ENCODE results near the gene AQP2.
"Not testable (repeated sequence)": the region's sequence is repeated elsewhere in the genome, so short reads cannot be mapped to it uniquely, and the experiment has no call there.

AQP2 gene

GRCh38 chr12:49982246-49983087, 31.9 kb downstream of the AQP2 start:
- DNase-seq (ENCODE audit: low spot score) = no peak
- TF ChIP-seq, protein P1, sequence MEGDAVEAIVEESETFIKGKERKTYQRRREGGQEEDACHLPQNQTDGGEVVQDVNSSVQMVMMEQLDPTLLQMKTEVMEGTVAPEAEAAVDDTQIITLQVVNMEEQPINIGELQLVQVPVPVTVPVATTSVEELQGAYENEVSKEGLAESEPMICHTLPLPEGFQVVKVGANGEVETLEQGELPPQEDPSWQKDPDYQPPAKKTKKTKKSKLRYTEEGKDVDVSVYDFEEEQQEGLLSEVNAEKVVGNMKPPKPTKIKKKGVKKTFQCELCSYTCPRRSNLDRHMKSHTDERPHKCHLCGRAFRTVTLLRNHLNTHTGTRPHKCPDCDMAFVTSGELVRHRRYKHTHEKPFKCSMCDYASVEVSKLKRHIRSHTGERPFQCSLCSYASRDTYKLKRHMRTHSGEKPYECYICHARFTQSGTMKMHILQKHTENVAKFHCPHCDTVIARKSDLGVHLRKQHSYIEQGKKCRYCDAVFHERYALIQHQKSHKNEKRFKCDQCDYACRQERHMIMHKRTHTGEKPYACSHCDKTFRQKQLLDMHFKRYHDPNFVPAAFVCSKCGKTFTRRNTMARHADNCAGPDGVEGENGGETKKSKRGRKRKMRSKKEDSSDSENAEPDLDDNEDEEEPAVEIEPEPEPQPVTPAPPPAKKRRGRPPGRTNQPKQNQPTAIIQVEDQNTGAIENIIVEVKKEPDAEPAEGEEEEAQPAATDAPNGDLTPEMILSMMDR (IDR thresholded peaks at IDR 0.05; ENCODE audit: extremely low read depth, missing control alignments) = no peak

- no peak for DNase-seq (ENCODE audit: low spot score)
- TF ChIP-seq, protein P1 (IDR thresholded peaks at IDR 0.05; ENCODE audit: extremely low read depth, missing control alignments) = no peak
Measured at GRCh38 chr12:49983892-49984291, 33.4 kb downstream of the AQP2 start.

- DNase-seq (ENCODE audit: low spot score) = no peak
- TF ChIP-seq, protein P1 (IDR thresholded peaks at IDR 0.05; ENCODE audit: extremely low read depth, missing control alignments) = no peak
Measured at GRCh38 chr12:49984476-49985359, 34.2 kb downstream of the AQP2 start.

DNA sequence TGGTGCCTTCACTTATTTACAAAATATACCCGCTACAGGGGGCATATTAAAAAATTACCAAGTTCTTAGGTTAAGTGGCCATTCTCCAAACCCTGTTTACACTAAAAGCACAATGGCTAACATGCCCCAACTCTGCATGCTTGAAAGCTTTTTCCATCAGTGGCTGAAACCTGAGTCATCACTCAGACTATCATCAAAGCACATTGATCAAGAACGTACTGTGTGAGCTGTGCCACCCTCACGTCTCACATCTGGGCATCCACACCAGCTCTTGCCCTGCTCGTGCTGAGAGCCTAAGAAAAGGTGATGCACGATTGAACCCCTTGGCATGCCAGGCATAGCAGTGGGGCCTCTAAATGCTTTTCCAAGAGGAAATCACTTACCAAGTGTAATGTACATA, 35.4 kb downstream of the AQP2 start:
- DNase-seq (ENCODE audit: low spot score) = no peak
- TF ChIP-seq, protein P1 (IDR thresholded peaks at IDR 0.05; ENCODE audit: extremely low read depth, missing control alignments) = no peak

GRCh38 chr12:49986476-49986875, 35.9 kb downstream of the AQP2 start:
- DNase-seq (ENCODE audit: low spot score) = not testable (repeated sequence)

- no peak for DNase-seq (ENCODE audit: low spot score)
- TF ChIP-seq, protein P1 (IDR thresholded peaks at IDR 0.05; ENCODE audit: extremely low read depth, missing control alignments) = no peak
Measured at GRCh38 chr12:49987625-49988303, 37.2 kb downstream of the AQP2 start.

DNA sequence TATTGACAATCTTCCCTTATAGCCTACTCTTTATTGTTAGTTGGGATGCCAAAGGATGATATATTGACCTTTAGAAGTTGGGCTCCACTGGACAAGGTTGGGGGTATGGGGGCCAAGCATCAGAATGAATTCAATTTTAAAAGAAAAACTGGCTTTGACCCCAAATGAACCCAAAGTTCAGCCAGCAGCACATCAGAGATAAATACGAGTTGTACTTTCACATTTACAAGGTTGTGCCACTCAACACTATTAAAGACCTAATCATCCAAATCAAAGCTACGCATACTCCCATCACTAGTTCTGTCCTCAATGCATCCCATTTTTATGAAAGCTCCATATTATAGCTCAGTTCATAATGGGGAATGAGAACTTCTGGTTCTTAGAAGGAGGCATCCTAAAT, 38.9 kb downstream of the AQP2 start:
- not testable (repeated sequence) for DNase-seq (ENCODE audit: low spot score)

DNA sequence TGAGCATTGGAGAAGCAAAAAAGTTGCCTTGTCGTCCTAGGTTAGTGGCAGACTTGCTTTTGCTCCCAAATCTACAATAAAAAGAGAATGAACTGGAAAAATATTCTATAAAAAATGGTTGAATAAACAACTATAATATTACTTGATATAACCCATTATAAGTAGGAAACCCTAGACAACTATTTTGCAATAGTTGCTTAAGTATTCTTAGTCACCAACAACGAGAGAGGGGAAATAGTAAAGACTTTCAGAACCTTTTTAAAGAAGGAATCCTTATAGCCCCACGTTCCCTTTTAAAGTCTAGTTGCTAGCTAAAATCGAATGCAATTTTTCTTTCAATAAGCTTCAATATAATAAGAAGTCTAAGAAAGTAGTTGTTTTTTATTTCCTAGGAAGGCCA, 39.7 kb downstream of the AQP2 start:
- no peak for DNase-seq (ENCODE audit: low spot score)
- TF ChIP-seq, protein P1 (IDR thresholded peaks at IDR 0.05; ENCODE audit: extremely low read depth, missing control alignments) = no peak

Measured in GM20000 (cell line).